ENCODE results near the gene USP11. TPM values are rescaled to one million over a fixed set of nuclear protein-coding genes. Genes with fewer than 3 reads are reported as not detected.

The USP11 gene
- total RNA-seq, result 72.4 TPM

DNA sequence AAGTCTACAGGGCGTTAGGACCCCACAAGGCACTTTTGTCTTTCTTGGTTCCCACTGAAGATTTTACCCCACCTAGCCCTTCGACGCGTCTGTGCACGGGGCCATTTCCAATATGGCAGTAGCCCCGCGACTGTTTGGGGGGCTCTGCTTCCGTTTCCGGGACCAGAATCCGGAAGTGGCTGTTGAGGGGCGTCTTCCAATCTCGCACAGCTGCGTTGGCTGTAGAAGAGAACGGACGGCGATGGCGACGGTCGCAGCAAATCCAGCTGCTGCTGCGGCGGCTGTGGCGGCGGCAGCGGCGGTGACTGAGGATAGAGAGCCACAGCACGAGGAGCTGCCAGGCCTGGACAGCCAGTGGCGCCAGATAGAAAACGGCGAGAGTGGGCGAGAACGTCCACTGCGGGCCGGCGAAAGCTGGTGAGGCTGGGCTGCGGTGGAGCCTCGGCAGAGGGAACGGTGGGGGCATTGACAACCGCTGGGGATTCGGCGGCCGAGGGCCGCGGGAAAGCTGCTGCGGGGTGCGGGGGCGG lies at the start of gene USP11:
USP11 (plus strand) TSS at position 207 of the 530 bp plus-strand sequence; CDS start at position 242, 35 bp downstream.
- peak within 1 kb of the TSS; percentile 65 to 70 for H3K4me3 ChIP-seq
- no peaks in the 10 kb centered on the region for H3K27me3 ChIP-seq
- TF ChIP-seq POLR2A (IDR thresholded peaks at IDR 0.05), result no peak
- TF ChIP-seq CTCF (IDR thresholded peaks at IDR 0.05), result no peak
- TF ChIP-seq POLR2AphosphoS5 (IDR thresholded peaks at IDR 0.05; ENCODE audit: insufficient read depth in 1 of 2, low read depth in 1 of 2), result peak in 1 of 2 donors; percentile 76
- H3K9me3 ChIP-seq, result no peaks in the 10 kb centered on the region
- H3K27ac ChIP-seq, result peak within 1 kb of the TSS; percentile 98
- no peak for DNase-seq (ENCODE audit: extremely low spot score in 2 of 2)
- peaks cover 0 to 9% of the 10 kb centered on the region in 2 donors for H3K36me3 ChIP-seq
- H3K4me1 ChIP-seq, result peaks cover 5% of the 10 kb centered on the region
- intact Hi-C loops (cut with DNase I), result no loop called here

GRCh38 chrX:47184486-47184885 lies 48.3 kb upstream of the USP11 start:
- H3K36me3 ChIP-seq, result peaks cover 0 to 34% of the 10 kb centered on the region in 2 donors

GRCh38 chrX:47185241-47185640 lies 47.6 kb upstream of the USP11 start:
- Histone ChIP-seq H3K36me3 (peaks cover 0 to 27% of the 10 kb centered on the region in 2 donors), H3K27ac (no peak overlapping the region), H3K4me3 (no peak overlapping the region), H3K4me1 (no peaks in the 10 kb centered on the region), H3K9me3 (no peaks in the 10 kb centered on the region), H3K27me3 (no peaks in the 10 kb centered on the region)
- no peak for DNase-seq (ENCODE audit: extremely low spot score in 2 of 2)
- TF ChIP-seq CTCF (IDR thresholded peaks at IDR 0.05), result no peak
- no peak for TF ChIP-seq POLR2AphosphoS5 (IDR thresholded peaks at IDR 0.05; ENCODE audit: insufficient read depth in 1 of 2, low read depth in 1 of 2)
- TF ChIP-seq POLR2A (IDR thresholded peaks at IDR 0.05), result no peak
- intact Hi-C loops (cut with DNase I), result no loop called here

More at GRCh38 chrX:47184486-47184885, 48.3 kb upstream of the USP11 start:
- Histone ChIP-seq H3K9me3 (no peaks in the 10 kb centered on the region), H3K4me3 (no peak overlapping the region), H3K27ac (no peak overlapping the region), H3K4me1 (no peaks in the 10 kb centered on the region), H3K27me3 (no peaks in the 10 kb centered on the region)
- no peak for DNase-seq (ENCODE audit: extremely low spot score in 2 of 2)
- intact Hi-C loops (cut with DNase I), result no loop called here
- no peak for TF ChIP-seq CTCF (IDR thresholded peaks at IDR 0.05)
- no peak for TF ChIP-seq POLR2A (IDR thresholded peaks at IDR 0.05)
- no peak for TF ChIP-seq POLR2AphosphoS5 (IDR thresholded peaks at IDR 0.05; ENCODE audit: insufficient read depth in 1 of 2, low read depth in 1 of 2)

GRCh38 chrX:47186096-47186740 lies 46.6 kb upstream of the USP11 start:
- Histone ChIP-seq H3K27ac (no peak overlapping the region), H3K27me3 (no peaks in the 10 kb centered on the region), H3K36me3 (peaks cover 0 to 20% of the 10 kb centered on the region in 2 donors), H3K9me3 (no peaks in the 10 kb centered on the region), H3K4me1 (no peaks in the 10 kb centered on the region), H3K4me3 (no peak overlapping the region)
- TF ChIP-seq POLR2A (IDR thresholded peaks at IDR 0.05), result no peak
- no peak for TF ChIP-seq CTCF (IDR thresholded peaks at IDR 0.05)
- TF ChIP-seq POLR2AphosphoS5 (IDR thresholded peaks at IDR 0.05; ENCODE audit: insufficient read depth in 1 of 2, low read depth in 1 of 2), result no peak
- intact Hi-C loops (cut with DNase I), result no loop called here
- DNase-seq (ENCODE audit: extremely low spot score in 2 of 2), result no peak

DNA sequence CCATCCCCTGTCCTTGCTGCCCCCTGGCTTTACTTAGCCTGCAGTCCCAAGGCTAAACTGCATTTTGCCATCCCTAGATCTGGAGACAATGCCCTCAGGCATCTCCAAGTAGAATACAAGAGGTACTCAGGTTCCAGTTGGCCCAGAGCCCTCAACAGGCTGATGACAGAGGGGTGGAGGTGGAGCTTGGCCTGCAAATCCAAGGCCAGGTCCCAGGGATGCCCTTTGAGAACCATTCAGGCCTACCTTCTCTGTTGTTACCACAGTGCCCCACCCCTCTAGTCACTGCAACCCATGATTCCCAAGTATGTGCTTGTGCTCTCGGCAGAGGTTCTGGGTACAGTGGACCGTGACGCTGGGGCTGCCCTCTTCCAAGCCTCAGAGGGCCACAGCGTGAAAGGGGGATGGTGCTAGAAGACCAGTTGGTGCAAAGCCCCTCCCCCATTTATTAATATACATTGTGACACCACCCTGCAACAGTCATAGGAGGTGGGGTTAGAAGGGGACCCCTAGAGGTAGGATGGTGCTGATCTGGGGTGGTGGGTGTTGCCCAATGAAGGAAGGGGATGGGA lies 45.6 kb upstream of the USP11 start:
- TF ChIP-seq POLR2A (IDR thresholded peaks at IDR 0.05) (no peak), POLR2AphosphoS5 (IDR thresholded peaks at IDR 0.05; ENCODE audit: insufficient read depth in 1 of 2, low read depth in 1 of 2) (no peak), CTCF (IDR thresholded peaks at IDR 0.05) (no peak)
- Histone ChIP-seq H3K36me3 (peaks cover 0 to 10% of the 10 kb centered on the region in 2 donors), H3K27ac (no peak overlapping the region), H3K4me3 (no peak overlapping the region), H3K9me3 (no peaks in the 10 kb centered on the region), H3K27me3 (no peaks in the 10 kb centered on the region), H3K4me1 (no peaks in the 10 kb centered on the region)
- intact Hi-C loops (cut with DNase I), result no loop called here
- DNase-seq (ENCODE audit: extremely low spot score in 2 of 2), result no peak
